ENCODE data around the gene ZMYND19.
A peak's percentile ranks its signal among the peaks of the same experiment; 100 is the strongest.

The ZMYND19 gene

GRCh38 chr9:137588891-137589290 is 1.4 kb downstream of the ZMYND19 start:
- Histone ChIP-seq H3K4me1 (ENCODE audit: low read length) (peaks cover 6% of the 10 kb centered on the region), H3K27me3 (replicated peaks; ENCODE audit: insufficient read depth, low read length) (no peaks in the 10 kb centered on the region), H4K20me1 (ENCODE audit: insufficient read depth, low read length) (no peaks in the 10 kb centered on the region; the same call in 1 of the 2 replicates), H3K79me2 (ENCODE audit: low read length) (peaks cover 36% of the 10 kb centered on the region), H3K9me2 (replicated peaks; ENCODE audit: insufficient read depth, low read length) (no peaks in the 10 kb centered on the region), H3K9me3 (replicated peaks; ENCODE audit: insufficient read depth, low read length) (no peaks in the 10 kb centered on the region), H3F3A (ENCODE audit: insufficient read depth, low read length) (no peaks in the 10 kb centered on the region), H3K36me3 (replicated peaks; ENCODE audit: insufficient read depth, low read length) (peaks cover 6% of the 10 kb centered on the region; the same call in 1 of the 2 replicates), H3K9ac (ENCODE audit: low read length) (peak overlapping the region; percentile 87; the same call in 1 of the 2 replicates), H3K4me3 (ENCODE audit: low read length) (peak overlapping the region; percentile 93), H3K4me2 (ENCODE audit: low read depth, low read length) (peak overlapping the region; percentile 100), H2AFZ (ENCODE audit: low read length) (no peak overlapping the region), H3K27ac (ENCODE audit: low read length) (no peak overlapping the region)
- no peak for DNase-seq
- TF ChIP-seq EZH2 (optimal IDR thresholded peaks at IDR 0.05; ENCODE audit: low read depth, low read length): no peak
- TF ChIP-seq, protein P1, sequence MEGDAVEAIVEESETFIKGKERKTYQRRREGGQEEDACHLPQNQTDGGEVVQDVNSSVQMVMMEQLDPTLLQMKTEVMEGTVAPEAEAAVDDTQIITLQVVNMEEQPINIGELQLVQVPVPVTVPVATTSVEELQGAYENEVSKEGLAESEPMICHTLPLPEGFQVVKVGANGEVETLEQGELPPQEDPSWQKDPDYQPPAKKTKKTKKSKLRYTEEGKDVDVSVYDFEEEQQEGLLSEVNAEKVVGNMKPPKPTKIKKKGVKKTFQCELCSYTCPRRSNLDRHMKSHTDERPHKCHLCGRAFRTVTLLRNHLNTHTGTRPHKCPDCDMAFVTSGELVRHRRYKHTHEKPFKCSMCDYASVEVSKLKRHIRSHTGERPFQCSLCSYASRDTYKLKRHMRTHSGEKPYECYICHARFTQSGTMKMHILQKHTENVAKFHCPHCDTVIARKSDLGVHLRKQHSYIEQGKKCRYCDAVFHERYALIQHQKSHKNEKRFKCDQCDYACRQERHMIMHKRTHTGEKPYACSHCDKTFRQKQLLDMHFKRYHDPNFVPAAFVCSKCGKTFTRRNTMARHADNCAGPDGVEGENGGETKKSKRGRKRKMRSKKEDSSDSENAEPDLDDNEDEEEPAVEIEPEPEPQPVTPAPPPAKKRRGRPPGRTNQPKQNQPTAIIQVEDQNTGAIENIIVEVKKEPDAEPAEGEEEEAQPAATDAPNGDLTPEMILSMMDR (IDR thresholded peaks at IDR 0.05; ENCODE audit: low read length): no peak
- no peak for TF ChIP-seq EZH2phosphoT487 (IDR thresholded peaks at IDR 0.05; ENCODE audit: low read length)

DNA sequence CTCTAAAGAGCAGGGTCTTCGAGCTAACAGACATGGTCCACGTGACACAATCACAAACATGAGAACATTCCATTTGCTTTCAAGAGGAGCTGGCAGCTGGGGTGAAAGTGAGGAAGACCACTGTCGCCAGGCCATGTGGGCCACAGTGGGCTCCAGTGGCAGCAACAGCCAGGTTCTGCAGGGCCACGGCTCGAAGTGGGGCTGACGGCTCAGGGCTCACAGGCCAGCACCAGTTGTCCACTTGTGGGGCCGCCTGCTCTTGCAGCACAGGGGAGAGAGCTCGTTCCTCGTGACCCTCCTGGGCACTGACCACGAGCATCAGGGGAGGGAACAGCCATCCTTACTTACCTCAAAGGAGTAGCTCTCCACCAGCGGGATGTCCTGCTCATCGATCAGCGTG is 2.0 kb downstream of the ZMYND19 start:
- H3K79me2 ChIP-seq (ENCODE audit: low read length): peaks cover 41% of the 10 kb centered on the region
- H3K36me3 ChIP-seq (replicated peaks; ENCODE audit: insufficient read depth, low read length): peaks cover 6% of the 10 kb centered on the region; the same call in 1 of the 2 replicates
- H3K9me2 ChIP-seq (replicated peaks; ENCODE audit: insufficient read depth, low read length): no peaks in the 10 kb centered on the region
- peaks cover 6% of the 10 kb centered on the region for H3K4me1 ChIP-seq (ENCODE audit: low read length)
- H3K4me3 ChIP-seq (ENCODE audit: low read length): no peak overlapping the region
- H3K4me2 ChIP-seq (ENCODE audit: low read depth, low read length): 0 out of 2 replicates have a peak overlapping the region, but pooled peaks have one; percentile 100
- DNase-seq: no peak
- TF ChIP-seq EZH2phosphoT487 (IDR thresholded peaks at IDR 0.05; ENCODE audit: low read length) (no peak), EZH2 (optimal IDR thresholded peaks at IDR 0.05; ENCODE audit: low read depth, low read length) (no peak)
- no peaks in the 10 kb centered on the region; the same call in 1 of the 2 replicates for H4K20me1 ChIP-seq (ENCODE audit: insufficient read depth, low read length)
- no peak overlapping the region for H2AFZ ChIP-seq (ENCODE audit: low read length)
- H3K9ac ChIP-seq (ENCODE audit: low read length): no peak overlapping the region
- H3F3A ChIP-seq (ENCODE audit: insufficient read depth, low read length): no peaks in the 10 kb centered on the region
- H3K9me3 ChIP-seq (replicated peaks; ENCODE audit: insufficient read depth, low read length): no peaks in the 10 kb centered on the region
- H3K27ac ChIP-seq (ENCODE audit: low read length): no peak overlapping the region
- H3K27me3 ChIP-seq (replicated peaks; ENCODE audit: insufficient read depth, low read length): no peaks in the 10 kb centered on the region

DNA sequence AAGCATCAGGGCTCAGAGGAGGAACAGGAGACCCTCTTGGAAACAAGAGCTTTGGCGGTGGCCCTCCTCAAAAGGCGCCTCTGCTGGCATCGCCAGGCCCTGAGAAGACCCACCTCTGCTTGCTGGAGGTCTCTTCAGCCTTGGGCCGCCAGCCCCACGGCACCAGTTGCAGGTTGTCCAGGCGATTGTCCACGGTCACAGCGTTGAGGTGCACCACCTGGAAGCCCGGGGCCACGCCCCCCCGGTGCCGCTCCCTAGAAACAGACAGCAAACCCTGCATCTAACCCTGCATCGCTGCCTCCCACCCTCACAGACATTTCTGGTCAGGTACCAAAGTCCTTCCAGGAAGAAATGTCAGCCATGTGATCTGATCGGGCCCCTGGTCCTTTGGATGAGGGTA is 3.5 kb downstream of the ZMYND19 start:
- Histone ChIP-seq H4K20me1 (ENCODE audit: insufficient read depth, low read length) (no peaks in the 10 kb centered on the region; the same call in 1 of the 2 replicates), H3K4me3 (ENCODE audit: low read length) (no peak overlapping the region), H3K4me1 (ENCODE audit: low read length) (peaks cover 6% of the 10 kb centered on the region), H3K9me2 (replicated peaks; ENCODE audit: insufficient read depth, low read length) (no peaks in the 10 kb centered on the region), H3K79me2 (ENCODE audit: low read length) (peaks cover 41% of the 10 kb centered on the region), H3K27ac (ENCODE audit: low read length) (no peak overlapping the region), H3K36me3 (replicated peaks; ENCODE audit: insufficient read depth, low read length) (peaks cover 6% of the 10 kb centered on the region; the same call in 1 of the 2 replicates), H3K9ac (ENCODE audit: low read length) (no peak overlapping the region), H2AFZ (ENCODE audit: low read length) (no peak overlapping the region), H3K27me3 (replicated peaks; ENCODE audit: insufficient read depth, low read length) (no peaks in the 10 kb centered on the region), H3F3A (ENCODE audit: insufficient read depth, low read length) (no peaks in the 10 kb centered on the region), H3K4me2 (ENCODE audit: low read depth, low read length) (no peak overlapping the region), H3K9me3 (replicated peaks; ENCODE audit: insufficient read depth, low read length) (no peaks in the 10 kb centered on the region)
- TF ChIP-seq EZH2phosphoT487 (IDR thresholded peaks at IDR 0.05; ENCODE audit: low read length): no peak
- TF ChIP-seq EZH2 (optimal IDR thresholded peaks at IDR 0.05; ENCODE audit: low read depth, low read length): no peak
- no peak for DNase-seq

GRCh38 chr9:137583957-137584356 is 6.4 kb downstream of the ZMYND19 start:
- H2AFZ ChIP-seq (ENCODE audit: low read length): no peak overlapping the region
- no peak for DNase-seq
- H3K9me2 ChIP-seq (replicated peaks; ENCODE audit: insufficient read depth, low read length): no peaks in the 10 kb centered on the region
- H3K4me1 ChIP-seq (ENCODE audit: low read length): peaks cover 2% of the 10 kb centered on the region
- peaks cover 32% of the 10 kb centered on the region for H3K79me2 ChIP-seq (ENCODE audit: low read length)
- H3K9me3 ChIP-seq (replicated peaks; ENCODE audit: insufficient read depth, low read length): no peaks in the 10 kb centered on the region
- H4K20me1 ChIP-seq (ENCODE audit: insufficient read depth, low read length): no peaks in the 10 kb centered on the region
- H3K4me3 ChIP-seq (ENCODE audit: low read length): no peak overlapping the region
- peaks cover 6% of the 10 kb centered on the region; the same call in 1 of the 2 replicates for H3K36me3 ChIP-seq (replicated peaks; ENCODE audit: insufficient read depth, low read length)
- H3K9ac ChIP-seq (ENCODE audit: low read length): no peak overlapping the region
- no peak for TF ChIP-seq EZH2 (optimal IDR thresholded peaks at IDR 0.05; ENCODE audit: low read depth, low read length)
- no peak for TF ChIP-seq EZH2phosphoT487 (IDR thresholded peaks at IDR 0.05; ENCODE audit: low read length)
- TF ChIP-seq, protein P1 (IDR thresholded peaks at IDR 0.05; ENCODE audit: low read length): no peak
- H3K4me2 ChIP-seq (ENCODE audit: low read depth, low read length): no peak overlapping the region
- H3F3A ChIP-seq (ENCODE audit: insufficient read depth, low read length): no peaks in the 10 kb centered on the region; the same call in 1 of the 2 replicates
- H3K27me3 ChIP-seq (replicated peaks; ENCODE audit: insufficient read depth, low read length): no peaks in the 10 kb centered on the region
- no peak overlapping the region for H3K27ac ChIP-seq (ENCODE audit: low read length)

All from MM.1S (cell line).